Liver (tissue), 3 donors: ENCODE results near the gene GLT8D2.

Experiments used
- ATF3 ChIP-seq: IDR thresholded peaks from 2 replicates; pipeline ENCODE4 v1.6.1; 2016; ENCODE audit warnings: antibody characterized with exemption
- CTCF ChIP-seq: fragments of 150-350 bp; IDR thresholded peaks from 2 replicates; pipeline ENCODE4 v1.5.1; 2017; ENCODE audit warnings: improper control_type of control experiment, low read depth, low read length; ENCODE audit not compliant: missing input control
- EGR1 ChIP-seq, 2 donors: IDR thresholded peaks; 2 replicates each; pipeline ENCODE4 v1.6.1; 2016 to 2018; ENCODE audit warnings: antibody characterized with exemption in 2 of 2, low read depth in 2 of 2
- FOXA2 ChIP-seq: IDR thresholded peaks from 2 replicates; pipeline ENCODE4 v1.6.1; 2016; ENCODE audit warnings: antibody characterized with exemption
- GABPA ChIP-seq, 2 donors: IDR thresholded peaks in 1 of 2; conservative IDR thresholded peaks in 1 of 2; 2 replicates each; pipeline ENCODE4 v1.6.1; 2016; ENCODE audit warnings: antibody characterized with exemption in 2 of 2, mild to moderate bottlenecking in 1 of 2, moderate library complexity in 1 of 2
- HNF4A ChIP-seq, 2 donors: conservative IDR thresholded peaks; 2 replicates each; pipeline ENCODE4 v1.6.1; 2016; ENCODE audit warnings: antibody characterized with exemption in 2 of 2, mild to moderate bottlenecking in 2 of 2
- MAX ChIP-seq: IDR thresholded peaks from 2 replicates; pipeline ENCODE4 v1.6.1; 2016; ENCODE audit warnings: antibody characterized with exemption
- RAD21 ChIP-seq, 2 donors: IDR thresholded peaks; 2 replicates each; pipeline ENCODE4 v1.6.1; 2016; ENCODE audit warnings: antibody characterized with exemption in 2 of 2, mild to moderate bottlenecking in 2 of 2
- REST ChIP-seq: IDR thresholded peaks from 2 replicates; pipeline ENCODE4 v1.6.1; 2016; ENCODE audit warnings: antibody characterized with exemption, mild to moderate bottlenecking
- TAF1 ChIP-seq: conservative IDR thresholded peaks from 2 replicates; pipeline ENCODE4 v1.6.1; 2016; ENCODE audit warnings: antibody characterized with exemption, mild to moderate bottlenecking
- ZBTB33 ChIP-seq: IDR thresholded peaks from 2 replicates; pipeline ENCODE4 v1.6.1; 2016; ENCODE audit warnings: antibody characterized with exemption
- donor health status: healthy.
- donor health status: healthy.

- TF ChIP-seq CTCF (no peak), GABPA (IDR thresholded peaks at IDR 0.05 in 1 of 2, conservative IDR thresholded peaks at IDR 0.05 in 1 of 2) (no peak), RAD21 (IDR thresholded peaks at IDR 0.05) (no peak), FOXA2 (no peak), TAF1 (no peak), EGR1 (IDR thresholded peaks at IDR 0.05; ENCODE audit: low read depth in 2 of 2) (no peak), MAX (no peak), HNF4A (conservative IDR thresholded peaks at IDR 0.05) (no peak), ZBTB33 (no peak), ATF3 (no peak), REST (no peak)
Measured at GRCh38 chr12:104046306-104046705, 3.7 kb downstream of the GLT8D2 start.
